Measurements from ENCODE around the gene CHAF1A. TPM values are rescaled to one million over a fixed set of nuclear protein-coding genes. Genes with fewer than 3 reads are reported as not detected.
A peak's percentile ranks its signal among the peaks of the same experiment; 100 is the strongest.

CHAF1A gene
- total RNA-seq, 1 experiment from 2014 or later, result 161 TPM

GRCh38 chr19:4380254-4380727 lies 22.1 kb upstream of the CHAF1A start:
- H3K9me3 Mint-ChIP-seq, result no peaks in the 10 kb centered on the region
- peak overlapping the region; percentile 89 for H3K27ac Mint-ChIP-seq
- DNase-seq (ENCODE audit: low spot score) (no peak), ATAC-seq (no peak)
- POLR2A ChIA-PET, result no interaction called here
- no peaks in the 10 kb centered on the region for H3K36me3 Mint-ChIP-seq
- no peaks in the 10 kb centered on the region for H3K27me3 Mint-ChIP-seq (ENCODE audit: low read depth)
- CTCF ChIA-PET, result interaction anchor here (0.6 to 1.2 kb wide), 3 partner anchors 10 to 20 kb away, joined by 3 to 6 read pairs (median 3); partner anchors contain the start of gene SH3GL1
- no peak overlapping the region for H3K4me3 Mint-ChIP-seq
- H3K4me1 Mint-ChIP-seq, result peaks cover 40% of the 10 kb centered on the region
- TF ChIP-seq TP53 (CRISPR knock-in tag; IDR thresholded peaks at IDR 0.05) (no peak), OVOL2 (CRISPR knock-in tag; IDR thresholded peaks at IDR 0.05; ENCODE audit: borderline replicate concordance) (no peak), MYBL2 (CRISPR knock-in tag; IDR thresholded peaks at IDR 0.05) (no peak), PRDM15 (CRISPR knock-in tag; IDR thresholded peaks at IDR 0.05) (no peak), AFF4 (CRISPR knock-in tag; IDR thresholded peaks at IDR 0.05; ENCODE audit: borderline replicate concordance) (no peak), ZMAT4 (CRISPR knock-in tag; IDR thresholded peaks at IDR 0.05) (no peak), ZNF281 (CRISPR knock-in tag; IDR thresholded peaks at IDR 0.05) (no peak), SOX15 (CRISPR knock-in tag; IDR thresholded peaks at IDR 0.05) (no peak), SMAD4 (CRISPR knock-in tag; IDR thresholded peaks at IDR 0.05) (no peak), TEAD1 (CRISPR knock-in tag; IDR thresholded peaks at IDR 0.05) (no peak), ZNF425 (CRISPR knock-in tag; conservative IDR thresholded peaks at IDR 0.05) (no peak), CBFB (CRISPR knock-in tag; IDR thresholded peaks at IDR 0.05; ENCODE audit: low read depth) (no peak), JAZF1 (CRISPR knock-in tag; IDR thresholded peaks at IDR 0.05) (no peak), PRRX2 (CRISPR knock-in tag; IDR thresholded peaks at IDR 0.05) (no peak)
